ENCODE measurements around the gene PRSS53.

PRSS53 gene

GRCh38 chr16:31083081-31083480, 5.7 kb downstream of the PRSS53 start:
- Histone ChIP-seq H3K36me3 (ENCODE audit: control insufficient read depth in 4 of 4, insufficient read depth in 4 of 4, low read length in 3 of 4) (peaks cover 6 to 85% (median 59%) of the 10 kb centered on the region in 4 experiments), H3K4me3 (ENCODE audit: control insufficient read depth in 1 of 7, extremely low read depth in 1 of 7, insufficient read depth in 4 of 7, low read depth in 2 of 7, low read length in 6 of 7) (no peak overlapping the region), H3K27me3 (replicated peaks in 2 of 5; ENCODE audit: control insufficient read depth in 4 of 5, insufficient read depth in 5 of 5, low read length in 4 of 5) (no peaks in the 10 kb centered on the region), H3K9me3 (ENCODE audit: control extremely low read depth in 1 of 5, control insufficient read depth in 4 of 5, insufficient read depth in 2 of 5, low read depth in 1 of 5, low read length in 4 of 5) (no peaks in the 10 kb centered on the region), H3K4me1 (ENCODE audit: control extremely low read depth in 1 of 4, control insufficient read depth in 4 of 4, insufficient read depth in 4 of 4, low read length in 3 of 4) (peaks cover 0 to 15% (median 3%) of the 10 kb centered on the region in 4 experiments), H3K27ac (ENCODE audit: insufficient read depth in 1 of 2, low read depth in 1 of 2, low read length in 2 of 2, poor library complexity in 1 of 2, severe bottlenecking in 2 of 2) (no peak overlapping the region)
- CTCF ChIA-PET: no interaction called here
- POLR2A ChIA-PET: no interaction called here
- WGBS (ENCODE audit: insufficient coverage): no CpG with 5 or more reads among the region's 9 CpGs
- DNase-seq: no peak

GRCh38 chr16:31082368-31083045, 6.2 kb downstream of the PRSS53 start:
- H3K27me3 ChIP-seq (replicated peaks in 2 of 5; ENCODE audit: control insufficient read depth in 4 of 5, insufficient read depth in 5 of 5, low read length in 4 of 5): no peaks in the 10 kb centered on the region
- H3K36me3 ChIP-seq (ENCODE audit: control insufficient read depth in 4 of 4, insufficient read depth in 4 of 4, low read length in 3 of 4): peaks cover 6 to 90% (median 63%) of the 10 kb centered on the region in 4 experiments
- ChIA-PET CTCF (no interaction called here), POLR2A (no interaction called here)
- H3K27ac ChIP-seq (ENCODE audit: insufficient read depth in 1 of 2, low read depth in 1 of 2, low read length in 2 of 2, poor library complexity in 1 of 2, severe bottlenecking in 2 of 2): no peak overlapping the region
- WGBS (ENCODE audit: insufficient coverage): 95% methylated on average over 11 of the region's 14 CpGs
- DNase-seq: no peak
- H3K4me3 ChIP-seq (ENCODE audit: control insufficient read depth in 1 of 7, extremely low read depth in 1 of 7, insufficient read depth in 4 of 7, low read depth in 2 of 7, low read length in 6 of 7): no peak overlapping the region
- peaks cover 0 to 15% (median 3%) of the 10 kb centered on the region in 4 experiments for H3K4me1 ChIP-seq (ENCODE audit: control extremely low read depth in 1 of 4, control insufficient read depth in 4 of 4, insufficient read depth in 4 of 4, low read length in 3 of 4)
- H3K9me3 ChIP-seq (ENCODE audit: control extremely low read depth in 1 of 5, control insufficient read depth in 4 of 5, insufficient read depth in 2 of 5, low read depth in 1 of 5, low read length in 4 of 5): no peaks in the 10 kb centered on the region

DNA sequence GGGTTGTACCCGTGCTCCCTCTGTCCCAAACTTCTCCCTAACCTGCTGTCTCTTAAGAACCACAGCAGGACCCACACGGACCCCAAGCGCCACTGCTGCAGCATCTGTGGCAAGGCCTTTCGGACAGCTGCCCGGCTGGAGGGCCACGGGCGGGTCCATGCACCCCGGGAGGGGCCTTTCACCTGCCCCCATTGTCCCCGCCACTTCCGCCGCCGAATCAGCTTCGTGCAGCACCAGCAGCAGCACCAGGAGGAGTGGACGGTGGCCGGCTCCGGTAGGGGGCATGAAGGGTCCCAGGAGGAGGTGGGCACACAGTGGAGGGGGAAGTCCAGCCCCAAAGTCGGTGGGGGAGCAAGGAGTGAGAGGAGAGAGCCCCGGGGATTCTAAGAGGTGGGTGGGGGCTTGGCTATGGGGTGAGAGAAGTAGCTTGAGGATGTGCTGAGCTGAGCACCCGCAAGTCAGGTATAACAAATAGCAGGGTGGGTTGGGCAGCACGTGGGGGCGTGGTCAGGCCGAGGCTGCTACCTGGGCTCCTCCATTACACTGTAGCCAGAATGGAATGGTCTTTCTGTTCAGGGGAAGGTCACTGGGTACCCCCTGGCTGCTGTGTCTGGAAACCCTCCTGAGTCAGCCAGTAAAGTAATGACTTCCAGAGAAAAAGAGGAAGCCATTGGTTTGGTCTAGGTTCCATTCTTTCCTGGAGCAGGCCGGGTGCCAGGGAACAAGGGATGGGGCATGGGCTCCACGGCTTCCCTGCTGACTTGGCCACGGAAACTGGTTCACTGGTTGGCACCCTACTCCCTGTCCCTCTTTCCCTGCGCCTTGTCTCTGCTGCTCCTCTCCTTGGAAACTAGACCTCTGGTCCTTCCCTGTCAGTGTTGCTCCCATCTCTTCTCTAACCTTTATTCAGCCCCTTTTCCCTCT, 7.1 kb downstream of the PRSS53 start:
- Histone ChIP-seq H3K4me1 (ENCODE audit: control extremely low read depth in 1 of 4, control insufficient read depth in 4 of 4, insufficient read depth in 4 of 4, low read length in 3 of 4) (peaks cover 0 to 15% (median 3%) of the 10 kb centered on the region in 4 experiments), H3K27ac (ENCODE audit: insufficient read depth in 1 of 2, low read depth in 1 of 2, low read length in 2 of 2, poor library complexity in 1 of 2, severe bottlenecking in 2 of 2) (no peak overlapping the region), H3K36me3 (ENCODE audit: control insufficient read depth in 4 of 4, insufficient read depth in 4 of 4, low read length in 3 of 4) (peaks cover 6 to 91% (median 66%) of the 10 kb centered on the region in 4 experiments), H3K9me3 (ENCODE audit: control extremely low read depth in 1 of 5, control insufficient read depth in 4 of 5, insufficient read depth in 2 of 5, low read depth in 1 of 5, low read length in 4 of 5) (no peaks in the 10 kb centered on the region), H3K27me3 (replicated peaks in 2 of 5; ENCODE audit: control insufficient read depth in 4 of 5, insufficient read depth in 5 of 5, low read length in 4 of 5) (no peaks in the 10 kb centered on the region), H3K4me3 (ENCODE audit: control insufficient read depth in 1 of 7, extremely low read depth in 1 of 7, insufficient read depth in 4 of 7, low read depth in 2 of 7, low read length in 6 of 7) (no peak overlapping the region)
- POLR2A ChIA-PET: no interaction called here
- CTCF ChIA-PET: interaction anchor here (0.6 kb wide), 1 partner anchor 123 kb away, joined by 3 read pairs; no protein-coding TSS in a partner anchor
- WGBS (ENCODE audit: insufficient coverage): 92% methylated on average over 21 of the region's 26 CpGs
- no peak for DNase-seq

- 93% methylated on average over 12 of the region's 13 CpGs for WGBS (ENCODE audit: insufficient coverage)
- Histone ChIP-seq H3K27ac (ENCODE audit: insufficient read depth in 1 of 2, low read depth in 1 of 2, low read length in 2 of 2, poor library complexity in 1 of 2, severe bottlenecking in 2 of 2) (no peak overlapping the region), H3K4me3 (ENCODE audit: control insufficient read depth in 1 of 7, extremely low read depth in 1 of 7, insufficient read depth in 4 of 7, low read depth in 2 of 7, low read length in 6 of 7) (no peak overlapping the region), H3K9me3 (ENCODE audit: control extremely low read depth in 1 of 5, control insufficient read depth in 4 of 5, insufficient read depth in 2 of 5, low read depth in 1 of 5, low read length in 4 of 5) (no peaks in the 10 kb centered on the region), H3K27me3 (replicated peaks in 2 of 5; ENCODE audit: control insufficient read depth in 4 of 5, insufficient read depth in 5 of 5, low read length in 4 of 5) (no peaks in the 10 kb centered on the region), H3K4me1 (ENCODE audit: control extremely low read depth in 1 of 4, control insufficient read depth in 4 of 4, insufficient read depth in 4 of 4, low read length in 3 of 4) (peaks cover 0 to 15% (median 3%) of the 10 kb centered on the region in 4 experiments), H3K36me3 (ENCODE audit: control insufficient read depth in 4 of 4, insufficient read depth in 4 of 4, low read length in 3 of 4) (peaks cover 6 to 95% (median 71%) of the 10 kb centered on the region in 4 experiments)
- DNase-seq: no peak
- CTCF ChIA-PET: interaction anchor here (0.6 to 2.1 kb wide), 2 partner anchors 10 to 122 kb away, joined by 3 to 7 read pairs; no protein-coding TSS in a partner anchor
- POLR2A ChIA-PET: no interaction called here
Observed at GRCh38 chr16:31080756-31081419, 7.9 kb downstream of the PRSS53 start.

DNA sequence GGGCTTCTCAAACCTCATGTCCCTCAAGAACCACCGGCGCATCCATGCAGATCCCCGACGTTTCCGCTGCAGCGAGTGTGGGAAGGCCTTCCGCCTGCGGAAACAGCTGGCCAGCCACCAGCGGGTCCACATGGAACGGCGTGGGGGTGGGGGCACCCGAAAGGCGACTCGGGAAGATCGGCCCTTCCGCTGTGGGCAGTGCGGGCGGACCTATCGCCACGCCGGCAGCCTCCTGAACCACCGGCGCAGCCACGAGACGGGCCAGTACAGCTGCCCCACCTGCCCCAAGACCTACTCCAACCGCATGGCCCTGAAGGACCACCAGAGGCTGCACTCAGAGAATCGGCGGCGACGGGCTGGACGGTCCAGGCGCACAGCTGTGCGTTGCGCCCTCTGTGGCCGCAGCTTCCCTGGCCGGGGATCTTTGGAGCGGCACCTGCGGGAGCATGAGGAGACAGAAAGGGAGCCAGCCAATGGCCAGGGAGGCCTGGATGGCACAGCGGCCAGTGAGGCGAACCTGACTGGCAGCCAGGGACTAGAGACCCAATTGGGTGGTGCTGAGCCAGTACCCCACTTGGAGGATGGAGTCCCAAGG, 8.6 kb downstream of the PRSS53 start:
- Histone ChIP-seq H3K9me3 (ENCODE audit: control extremely low read depth in 1 of 5, control insufficient read depth in 4 of 5, insufficient read depth in 2 of 5, low read depth in 1 of 5, low read length in 4 of 5) (no peaks in the 10 kb centered on the region), H3K36me3 (ENCODE audit: control insufficient read depth in 4 of 4, insufficient read depth in 4 of 4, low read length in 3 of 4) (peaks cover 6 to 88% (median 68%) of the 10 kb centered on the region in 4 experiments), H3K27me3 (replicated peaks in 2 of 5; ENCODE audit: control insufficient read depth in 4 of 5, insufficient read depth in 5 of 5, low read length in 4 of 5) (no peaks in the 10 kb centered on the region), H3K4me3 (ENCODE audit: control insufficient read depth in 1 of 7, extremely low read depth in 1 of 7, insufficient read depth in 4 of 7, low read depth in 2 of 7, low read length in 6 of 7) (no peak overlapping the region), H3K27ac (ENCODE audit: insufficient read depth in 1 of 2, low read depth in 1 of 2, low read length in 2 of 2, poor library complexity in 1 of 2, severe bottlenecking in 2 of 2) (no peak overlapping the region), H3K4me1 (ENCODE audit: control extremely low read depth in 1 of 4, control insufficient read depth in 4 of 4, insufficient read depth in 4 of 4, low read length in 3 of 4) (peaks cover 3 to 20% (median 8%) of the 10 kb centered on the region in 4 experiments)
- DNase-seq: no peak
- CTCF ChIA-PET: interaction anchor here (0.6 to 2.1 kb wide), 3 partner anchors 10 to 118 kb away, joined by 3 to 7 read pairs (median 4); no protein-coding TSS in a partner anchor
- POLR2A ChIA-PET: no interaction called here
- WGBS (ENCODE audit: insufficient coverage): 96% methylated on average over 39 of the region's 40 CpGs

DNA sequence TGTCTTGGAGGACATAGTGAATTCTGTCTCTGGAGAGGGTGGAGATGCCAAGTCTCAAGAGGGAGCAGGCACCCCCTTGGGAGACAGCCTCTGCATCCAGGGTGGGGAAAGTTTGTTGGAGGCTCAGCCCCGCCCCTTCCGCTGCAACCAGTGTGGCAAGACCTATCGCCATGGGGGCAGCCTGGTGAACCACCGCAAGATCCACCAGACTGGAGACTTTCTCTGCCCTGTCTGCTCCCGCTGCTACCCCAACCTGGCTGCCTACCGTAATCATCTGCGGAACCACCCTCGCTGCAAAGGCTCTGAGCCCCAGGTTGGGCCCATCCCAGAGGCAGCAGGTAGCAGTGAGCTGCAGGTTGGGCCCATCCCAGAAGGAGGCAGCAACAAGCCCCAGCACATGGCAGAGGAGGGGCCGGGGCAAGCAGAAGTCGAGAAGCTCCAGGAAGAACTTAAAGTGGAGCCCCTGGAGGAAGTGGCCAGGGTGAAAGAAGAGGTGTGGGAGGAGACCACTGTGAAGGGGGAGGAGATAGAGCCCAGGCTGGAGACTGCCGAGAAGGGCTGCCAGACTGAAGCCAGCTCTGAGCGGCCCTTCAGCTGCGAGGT, 9.3 kb downstream of the PRSS53 start:
- Histone ChIP-seq H3K27ac (ENCODE audit: insufficient read depth in 1 of 2, low read depth in 1 of 2, low read length in 2 of 2, poor library complexity in 1 of 2, severe bottlenecking in 2 of 2) (no peak overlapping the region), H3K9me3 (ENCODE audit: control extremely low read depth in 1 of 5, control insufficient read depth in 4 of 5, insufficient read depth in 2 of 5, low read depth in 1 of 5, low read length in 4 of 5) (no peaks in the 10 kb centered on the region), H3K4me3 (ENCODE audit: control insufficient read depth in 1 of 7, extremely low read depth in 1 of 7, insufficient read depth in 4 of 7, low read depth in 2 of 7, low read length in 6 of 7) (no peak overlapping the region), H3K27me3 (replicated peaks in 2 of 5; ENCODE audit: control insufficient read depth in 4 of 5, insufficient read depth in 5 of 5, low read length in 4 of 5) (no peaks in the 10 kb centered on the region), H3K36me3 (ENCODE audit: control insufficient read depth in 4 of 4, insufficient read depth in 4 of 4, low read length in 3 of 4) (peaks cover 6 to 81% (median 65%) of the 10 kb centered on the region in 4 experiments), H3K4me1 (ENCODE audit: control extremely low read depth in 1 of 4, control insufficient read depth in 4 of 4, insufficient read depth in 4 of 4, low read length in 3 of 4) (peaks cover 4 to 25% (median 14%) of the 10 kb centered on the region in 4 experiments)
- POLR2A ChIA-PET: no interaction called here
- CTCF ChIA-PET: interaction anchor here (0.6 to 2.1 kb wide), 3 partner anchors 11 to 118 kb away, joined by 3 to 7 read pairs (median 4); no protein-coding TSS in a partner anchor
- DNase-seq: peak in 2 of 3 donors; percentile 31 to 54
- WGBS (ENCODE audit: insufficient coverage): 82% methylated on average over 13 of the region's 13 CpGs

Data from common myeloid progenitor, CD34-positive (primary cell).